Liver (tissue), 3 donors: Measurements from ENCODE around the gene TRIM33.

Source experiments
- CTCF ChIP-seq: fragments of 150-350 bp; IDR thresholded peaks from 2 replicates; pipeline ENCODE4 v1.5.1; 2017; ENCODE audit warnings: improper control_type of control experiment, low read depth, low read length; ENCODE audit not compliant: missing input control
- JUND ChIP-seq, 2 donors: IDR thresholded peaks; 2 replicates each; pipeline ENCODE4 v1.6.1; 2016; ENCODE audit warnings: antibody characterized with exemption in 2 of 2
- SP1 ChIP-seq: IDR thresholded peaks from 2 replicates; pipeline ENCODE4 v1.6.1; 2018; ENCODE audit warnings: antibody characterized with exemption, mild to moderate bottlenecking
- TAF1 ChIP-seq: conservative IDR thresholded peaks from 2 replicates; pipeline ENCODE4 v1.6.1; 2016; ENCODE audit warnings: antibody characterized with exemption, mild to moderate bottlenecking
- ZBTB33 ChIP-seq: IDR thresholded peaks from 2 replicates; pipeline ENCODE4 v1.6.1; 2016; ENCODE audit warnings: antibody characterized with exemption
- TF ChIP-seq, protein P1 (sequence below): IDR thresholded peaks from 2 replicates; pipeline ENCODE4 v1.6.1; 2016; ENCODE audit warnings: antibody characterized with exemption
- TF ChIP-seq, protein P2 (sequence below): IDR thresholded peaks from 2 replicates; pipeline ENCODE4 v1.6.1; 2016; ENCODE audit warnings: antibody characterized with exemption
- TF ChIP-seq, protein P3 (sequence below): IDR thresholded peaks from 2 replicates; pipeline ENCODE4 v1.6.1; 2016; ENCODE audit warnings: antibody characterized with exemption, mild to moderate bottlenecking
- donor health status: healthy.
- donor health status: healthy.

- TF ChIP-seq SP1 (no peak), CTCF (no peak), ZBTB33 (no peak), JUND (IDR thresholded peaks at IDR 0.05) (no peak), TAF1 (no peak)
- TF ChIP-seq, protein P1, sequence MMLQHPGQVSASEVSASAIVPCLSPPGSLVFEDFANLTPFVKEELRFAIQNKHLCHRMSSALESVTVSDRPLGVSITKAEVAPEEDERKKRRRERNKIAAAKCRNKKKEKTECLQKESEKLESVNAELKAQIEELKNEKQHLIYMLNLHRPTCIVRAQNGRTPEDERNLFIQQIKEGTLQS = no peak
- TF ChIP-seq, protein P2, sequence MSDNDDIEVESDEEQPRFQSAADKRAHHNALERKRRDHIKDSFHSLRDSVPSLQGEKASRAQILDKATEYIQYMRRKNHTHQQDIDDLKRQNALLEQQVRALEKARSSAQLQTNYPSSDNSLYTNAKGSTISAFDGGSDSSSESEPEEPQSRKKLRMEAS = no peak
- TF ChIP-seq, protein P3, sequence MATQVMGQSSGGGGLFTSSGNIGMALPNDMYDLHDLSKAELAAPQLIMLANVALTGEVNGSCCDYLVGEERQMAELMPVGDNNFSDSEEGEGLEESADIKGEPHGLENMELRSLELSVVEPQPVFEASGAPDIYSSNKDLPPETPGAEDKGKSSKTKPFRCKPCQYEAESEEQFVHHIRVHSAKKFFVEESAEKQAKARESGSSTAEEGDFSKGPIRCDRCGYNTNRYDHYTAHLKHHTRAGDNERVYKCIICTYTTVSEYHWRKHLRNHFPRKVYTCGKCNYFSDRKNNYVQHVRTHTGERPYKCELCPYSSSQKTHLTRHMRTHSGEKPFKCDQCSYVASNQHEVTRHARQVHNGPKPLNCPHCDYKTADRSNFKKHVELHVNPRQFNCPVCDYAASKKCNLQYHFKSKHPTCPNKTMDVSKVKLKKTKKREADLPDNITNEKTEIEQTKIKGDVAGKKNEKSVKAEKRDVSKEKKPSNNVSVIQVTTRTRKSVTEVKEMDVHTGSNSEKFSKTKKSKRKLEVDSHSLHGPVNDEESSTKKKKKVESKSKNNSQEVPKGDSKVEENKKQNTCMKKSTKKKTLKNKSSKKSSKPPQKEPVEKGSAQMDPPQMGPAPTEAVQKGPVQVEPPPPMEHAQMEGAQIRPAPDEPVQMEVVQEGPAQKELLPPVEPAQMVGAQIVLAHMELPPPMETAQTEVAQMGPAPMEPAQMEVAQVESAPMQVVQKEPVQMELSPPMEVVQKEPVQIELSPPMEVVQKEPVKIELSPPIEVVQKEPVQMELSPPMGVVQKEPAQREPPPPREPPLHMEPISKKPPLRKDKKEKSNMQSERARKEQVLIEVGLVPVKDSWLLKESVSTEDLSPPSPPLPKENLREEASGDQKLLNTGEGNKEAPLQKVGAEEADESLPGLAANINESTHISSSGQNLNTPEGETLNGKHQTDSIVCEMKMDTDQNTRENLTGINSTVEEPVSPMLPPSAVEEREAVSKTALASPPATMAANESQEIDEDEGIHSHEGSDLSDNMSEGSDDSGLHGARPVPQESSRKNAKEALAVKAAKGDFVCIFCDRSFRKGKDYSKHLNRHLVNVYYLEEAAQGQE = no peak
Observed at GRCh38 chr1:114492978-114493377, 18.0 kb downstream of the TRIM33 start.
